HG03280 (cell line): ENCODE data around the gene TAS2R10.

Experiments
- ATAC-seq: cut with Tn5 transposase; IDR thresholded peaks from one replicate; pipeline ENCODE4 v1.9.1; 2021; ENCODE audit warnings: mild to moderate bottlenecking, moderate library complexity; ENCODE audit not compliant: unreplicated experiment

Gene TAS2R10

DNA sequence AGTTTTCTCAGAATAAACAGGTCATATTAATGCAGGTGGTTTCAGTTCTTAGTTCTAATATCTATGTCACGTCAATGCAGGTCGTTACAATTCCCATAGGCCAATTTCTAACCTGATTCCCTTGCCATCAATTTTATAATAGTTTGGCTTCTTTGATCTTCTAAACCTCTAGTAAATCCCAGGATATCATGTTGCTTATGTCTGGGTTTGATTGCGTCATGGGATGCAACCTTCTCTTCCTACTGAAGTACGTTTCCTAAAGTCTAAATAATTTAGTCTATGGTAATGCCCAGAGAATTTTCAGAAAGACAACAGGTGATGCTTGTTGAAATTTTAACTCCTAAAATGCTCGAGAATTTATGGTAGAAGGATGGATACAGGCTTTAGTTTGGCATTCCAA is 42.9 kb downstream of the TAS2R10 start:
- ATAC-seq, result no peak

DNA sequence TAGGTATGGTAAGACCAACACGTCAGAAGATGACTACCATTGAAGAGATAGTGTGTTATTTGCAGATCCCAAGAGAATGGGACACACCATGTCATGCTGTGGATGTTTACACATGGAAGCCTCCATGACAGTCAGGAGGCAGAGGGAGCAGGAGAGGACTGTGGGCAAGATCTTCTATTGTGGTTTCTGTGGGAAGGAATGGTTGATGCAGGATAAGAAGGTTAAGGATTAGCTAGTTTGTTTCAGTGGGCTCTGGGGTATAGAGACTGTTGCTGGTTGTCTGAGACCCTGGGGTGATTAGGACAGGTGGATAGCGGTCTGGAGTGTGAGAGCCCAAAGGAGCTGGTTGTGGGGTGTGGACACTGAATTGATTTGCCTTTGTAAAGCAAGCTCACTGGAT is 47.1 kb downstream of the TAS2R10 start:
- ATAC-seq, result no peak
